Measurements from ENCODE around the gene ASB16.

DNA sequence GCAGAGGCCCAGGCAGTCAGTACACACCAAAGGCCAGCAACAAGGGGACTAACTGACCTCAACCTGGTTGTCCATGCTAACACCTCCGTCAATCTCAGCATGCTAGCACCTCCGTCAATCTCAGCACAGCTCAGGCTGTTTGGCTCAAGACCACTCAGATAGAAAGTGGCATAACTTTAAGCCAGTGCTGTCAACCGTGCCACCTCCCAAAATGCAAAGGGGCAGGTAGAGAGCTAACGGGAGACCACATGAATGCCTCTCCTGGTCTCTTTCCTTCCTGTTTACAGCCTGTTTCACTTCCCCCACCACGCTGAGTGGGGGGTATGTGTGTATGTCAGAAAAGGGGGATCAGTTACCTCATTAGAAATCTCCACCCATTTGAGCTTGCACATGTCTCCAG lies 45.7 kb downstream of the ASB16 start:
- TF ChIP-seq CTCF (IDR thresholded peaks at IDR 0.05) (no peak), EP300 (IDR thresholded peaks at IDR 0.05; ENCODE audit: borderline replicate concordance in 1 of 2, low read depth in 1 of 2, low read length in 1 of 2) (no peak), MXI1 (IDR thresholded peaks at IDR 0.05; ENCODE audit: low read depth, low read length) (no peak), POLR2AphosphoS5 (IDR thresholded peaks at IDR 0.05; ENCODE audit: low read depth, low read length) (no peak), USF2 (IDR thresholded peaks at IDR 0.05; ENCODE audit: borderline replicate concordance, low read depth, low read length) (no peak)
- TF ChIP-seq, protein P1, sequence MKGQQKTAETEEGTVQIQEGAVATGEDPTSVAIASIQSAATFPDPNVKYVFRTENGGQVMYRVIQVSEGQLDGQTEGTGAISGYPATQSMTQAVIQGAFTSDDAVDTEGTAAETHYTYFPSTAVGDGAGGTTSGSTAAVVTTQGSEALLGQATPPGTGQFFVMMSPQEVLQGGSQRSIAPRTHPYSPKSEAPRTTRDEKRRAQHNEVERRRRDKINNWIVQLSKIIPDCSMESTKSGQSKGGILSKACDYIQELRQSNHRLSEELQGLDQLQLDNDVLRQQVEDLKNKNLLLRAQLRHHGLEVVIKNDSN (IDR thresholded peaks at IDR 0.05; ENCODE audit: borderline replicate concordance, low read depth): no peak
- TF ChIP-seq, protein P2, sequence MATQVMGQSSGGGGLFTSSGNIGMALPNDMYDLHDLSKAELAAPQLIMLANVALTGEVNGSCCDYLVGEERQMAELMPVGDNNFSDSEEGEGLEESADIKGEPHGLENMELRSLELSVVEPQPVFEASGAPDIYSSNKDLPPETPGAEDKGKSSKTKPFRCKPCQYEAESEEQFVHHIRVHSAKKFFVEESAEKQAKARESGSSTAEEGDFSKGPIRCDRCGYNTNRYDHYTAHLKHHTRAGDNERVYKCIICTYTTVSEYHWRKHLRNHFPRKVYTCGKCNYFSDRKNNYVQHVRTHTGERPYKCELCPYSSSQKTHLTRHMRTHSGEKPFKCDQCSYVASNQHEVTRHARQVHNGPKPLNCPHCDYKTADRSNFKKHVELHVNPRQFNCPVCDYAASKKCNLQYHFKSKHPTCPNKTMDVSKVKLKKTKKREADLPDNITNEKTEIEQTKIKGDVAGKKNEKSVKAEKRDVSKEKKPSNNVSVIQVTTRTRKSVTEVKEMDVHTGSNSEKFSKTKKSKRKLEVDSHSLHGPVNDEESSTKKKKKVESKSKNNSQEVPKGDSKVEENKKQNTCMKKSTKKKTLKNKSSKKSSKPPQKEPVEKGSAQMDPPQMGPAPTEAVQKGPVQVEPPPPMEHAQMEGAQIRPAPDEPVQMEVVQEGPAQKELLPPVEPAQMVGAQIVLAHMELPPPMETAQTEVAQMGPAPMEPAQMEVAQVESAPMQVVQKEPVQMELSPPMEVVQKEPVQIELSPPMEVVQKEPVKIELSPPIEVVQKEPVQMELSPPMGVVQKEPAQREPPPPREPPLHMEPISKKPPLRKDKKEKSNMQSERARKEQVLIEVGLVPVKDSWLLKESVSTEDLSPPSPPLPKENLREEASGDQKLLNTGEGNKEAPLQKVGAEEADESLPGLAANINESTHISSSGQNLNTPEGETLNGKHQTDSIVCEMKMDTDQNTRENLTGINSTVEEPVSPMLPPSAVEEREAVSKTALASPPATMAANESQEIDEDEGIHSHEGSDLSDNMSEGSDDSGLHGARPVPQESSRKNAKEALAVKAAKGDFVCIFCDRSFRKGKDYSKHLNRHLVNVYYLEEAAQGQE (IDR thresholded peaks at IDR 0.05; ENCODE audit: low read depth, low read length): no peak

Measured in SK-N-SH (cell line).